UCSD-AML1 (cell line): ENCODE data around the gene DCDC1.
"Not testable (repeated sequence)": the region's sequence is repeated elsewhere in the genome, so short reads cannot be mapped to it uniquely, and the experiment has no call there.

ENCODE experiments used
- DNase-seq: peaks from one replicate; lab custom pipeline; 2025; ENCODE audit not compliant: unreplicated experiment; lab: John Stamatoyannopoulos, UW

The DCDC1 gene

DNA sequence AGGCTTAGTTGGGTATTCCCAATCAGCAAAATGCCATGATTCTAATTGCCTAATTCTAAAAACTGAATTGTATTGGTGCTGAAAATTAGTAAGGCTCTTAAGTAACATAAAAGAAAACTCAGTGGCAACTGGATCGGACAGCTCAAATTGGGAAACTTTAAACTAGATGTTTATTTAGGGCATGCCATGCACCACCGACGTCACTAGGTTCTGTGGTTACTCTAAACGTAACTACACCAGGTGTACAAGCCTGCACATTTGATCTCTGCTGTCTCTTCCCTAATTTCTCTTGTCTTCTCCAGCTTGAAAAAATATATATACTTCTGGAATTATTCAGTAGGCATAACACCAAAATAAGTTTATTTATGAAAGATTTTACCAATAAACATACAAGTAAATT is 378.2 kb downstream of the DCDC1 start:
- DNase-seq: no peak

GRCh38 chr11:30990625-30991296 is 378.8 kb downstream of the DCDC1 start:
- no peak for DNase-seq

GRCh38 chr11:30987819-30988218 is 381.7 kb downstream of the DCDC1 start:
- DNase-seq: no peak

GRCh38 chr11:30985536-30985935 is 384.0 kb downstream of the DCDC1 start:
- no peak for DNase-seq

DNA sequence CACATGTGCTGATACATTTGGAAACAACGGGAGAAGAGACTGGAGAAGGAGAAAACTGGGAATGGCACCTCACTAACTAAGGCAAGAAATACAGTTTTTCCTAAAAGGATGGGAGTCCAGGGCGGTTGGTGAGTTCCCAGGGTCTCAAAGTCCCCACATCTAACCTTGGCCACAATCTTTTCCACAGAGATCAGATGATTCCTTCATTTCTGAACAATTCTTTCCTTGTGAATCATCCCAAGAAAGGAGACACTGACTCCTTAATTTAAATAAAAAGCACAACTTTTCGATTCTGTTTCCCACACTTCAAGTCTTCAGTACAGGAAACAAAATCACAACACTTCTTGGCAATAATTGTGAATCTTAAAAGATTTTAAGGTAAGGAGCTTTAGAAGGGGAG is 384.7 kb downstream of the DCDC1 start:
- DNase-seq: no peak

- no peak for DNase-seq
Measured at GRCh38 chr11:30984442-30984816, 385.1 kb downstream of the DCDC1 start.

- no peak for DNase-seq
Measured at GRCh38 chr11:30983776-30984441, 385.6 kb downstream of the DCDC1 start.

- no peak for DNase-seq
Measured at GRCh38 chr11:30983143-30983542, 386.4 kb downstream of the DCDC1 start.

DNA sequence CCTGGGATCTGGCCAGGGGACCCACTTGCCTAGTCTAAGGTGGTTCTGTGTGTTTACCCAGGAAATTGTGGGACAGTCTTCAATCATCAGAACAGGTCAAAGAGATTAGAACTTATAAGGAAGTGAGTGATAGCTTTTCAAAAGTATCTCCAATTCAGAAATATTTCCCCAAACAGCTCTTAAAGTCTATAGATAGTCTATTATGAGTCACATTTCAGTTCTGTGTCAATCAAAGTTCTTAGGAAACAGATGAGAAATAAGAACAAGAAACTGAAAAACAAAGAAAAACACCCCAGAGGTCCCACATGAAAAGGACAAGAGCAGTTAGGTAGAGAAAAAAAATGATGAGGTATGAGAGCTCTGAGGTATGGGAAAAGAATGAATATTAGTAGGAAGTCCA is 402.0 kb downstream of the DCDC1 start:
- DNase-seq: no peak

DNA sequence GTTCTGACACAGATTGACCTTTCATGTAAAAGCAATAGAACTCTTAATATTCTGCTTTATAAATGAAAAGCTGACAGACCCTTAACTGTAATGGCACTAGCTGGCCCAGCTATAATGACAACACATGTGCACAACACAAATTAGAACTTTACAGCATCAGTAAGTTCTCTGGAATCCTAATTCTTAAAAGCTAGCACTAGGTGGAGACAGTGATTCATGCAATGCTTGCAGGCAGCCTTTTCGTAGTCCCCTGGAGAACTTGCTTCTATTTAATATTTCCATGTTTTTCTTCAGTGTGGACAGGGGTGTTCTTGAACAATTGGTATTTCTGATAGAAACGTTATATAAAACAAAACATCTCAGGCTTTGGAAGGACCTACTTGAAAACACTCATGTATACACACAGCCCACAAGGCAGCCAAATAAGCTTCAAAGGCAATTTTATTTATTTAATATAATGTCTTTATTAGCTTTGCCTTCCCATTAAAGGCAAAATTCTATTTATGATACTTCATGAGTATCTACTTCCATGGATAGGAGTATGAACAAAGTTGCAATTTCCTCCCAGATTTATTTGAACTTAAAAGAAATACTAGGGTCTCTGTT is 409.0 kb downstream of the DCDC1 start:
- DNase-seq: no peak

DNA sequence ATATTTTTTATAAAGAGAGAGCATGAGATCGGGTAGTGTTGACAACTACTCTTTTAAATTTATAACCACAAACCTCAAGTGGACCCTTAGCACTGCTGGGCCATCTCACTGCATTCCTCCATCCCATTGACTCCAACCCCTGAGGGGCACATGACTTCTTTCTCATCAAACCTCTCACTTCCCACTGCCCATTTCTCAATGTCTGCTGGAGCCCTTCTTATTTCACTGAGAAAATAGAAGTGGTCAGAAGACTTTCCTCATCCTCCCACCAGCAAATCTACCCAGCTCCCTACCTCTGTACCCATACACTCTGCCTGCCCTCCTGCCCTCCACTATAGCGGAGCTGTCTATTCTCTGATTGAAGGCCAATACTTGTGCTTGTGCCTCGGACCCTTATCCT is 412.8 kb downstream of the DCDC1 start:
- no peak for DNase-seq

DNA sequence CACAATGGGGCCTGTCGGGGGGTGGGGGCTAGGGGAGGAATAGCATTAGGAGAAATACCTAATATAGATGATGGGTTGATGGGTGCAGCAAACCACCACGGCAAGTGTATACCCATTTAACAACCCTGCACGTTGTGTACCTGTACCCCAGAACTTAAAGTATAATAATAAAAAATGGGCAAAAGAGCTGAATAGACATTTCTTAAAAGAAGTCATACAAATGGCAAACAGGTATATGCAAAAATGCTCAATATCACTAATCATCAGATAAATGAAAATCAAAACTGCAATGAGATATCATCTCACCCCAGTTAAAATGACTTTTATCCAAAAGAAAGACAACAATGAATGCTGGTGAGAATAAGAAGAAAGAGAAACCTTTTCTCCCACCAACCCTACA is 419.7 kb downstream of the DCDC1 start:
- no peak for DNase-seq

DNA sequence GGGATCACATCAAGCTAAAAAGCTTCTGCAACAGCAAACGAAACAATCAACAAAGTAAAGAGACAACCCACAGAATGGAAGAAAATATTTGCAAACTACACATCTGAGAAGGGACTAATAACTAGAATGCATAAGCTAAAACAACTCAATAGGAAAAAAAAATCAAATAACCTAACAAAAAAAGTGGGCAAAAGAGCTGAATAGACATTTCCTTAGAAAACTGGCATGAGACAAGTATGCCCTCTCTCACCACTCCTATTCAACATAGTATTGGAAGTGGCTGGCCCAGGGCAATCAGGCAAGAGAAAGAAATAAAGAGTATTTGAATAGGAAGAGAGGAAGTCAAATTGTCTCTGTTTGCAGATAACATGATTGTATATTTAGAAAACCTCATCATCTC is 421.8 kb downstream of the DCDC1 start:
- DNase-seq: not testable (repeated sequence)

DNA sequence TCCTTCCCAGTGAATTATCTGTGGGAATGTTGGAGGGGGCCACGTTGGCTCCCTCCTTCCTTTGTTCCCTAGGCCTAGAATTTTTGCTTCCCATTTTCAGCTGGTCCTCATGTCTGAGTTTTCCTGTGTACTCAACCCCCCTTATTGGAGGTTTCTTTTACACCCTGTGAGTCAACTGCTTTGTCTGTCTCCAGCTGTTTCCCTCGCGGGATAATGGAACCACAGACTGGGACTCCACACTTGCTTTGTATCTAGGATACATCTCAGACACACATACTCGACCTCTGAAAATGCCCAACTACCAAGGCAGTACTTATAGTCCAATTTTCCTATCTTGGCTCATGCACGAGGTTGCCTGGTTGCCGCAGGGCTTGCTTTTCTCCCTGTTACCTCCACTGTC is 430.7 kb downstream of the DCDC1 start:
- no peak for DNase-seq

DNA sequence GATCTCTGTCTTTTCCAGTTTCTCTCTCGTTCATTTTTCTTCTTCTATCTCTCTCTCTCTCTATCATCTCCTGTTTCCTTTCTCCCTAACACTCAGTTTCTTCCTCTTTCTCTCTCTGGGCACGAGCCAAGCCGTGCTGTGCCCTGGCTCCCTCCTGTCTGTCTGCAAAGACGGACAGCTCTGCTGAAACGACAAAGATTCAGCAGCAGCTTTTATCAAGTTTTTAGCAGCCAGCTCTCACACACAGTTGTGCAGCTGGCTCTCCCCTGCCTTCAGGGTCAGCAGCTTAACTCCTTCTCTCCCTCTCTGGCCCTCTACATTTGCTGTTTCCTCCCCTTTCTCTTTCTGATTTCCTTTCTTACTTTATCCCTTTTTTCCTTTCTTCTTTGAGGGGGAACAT is 431.4 kb downstream of the DCDC1 start:
- DNase-seq: no peak

GRCh38 chr11:30936491-30936890 is 433.0 kb downstream of the DCDC1 start:
- DNase-seq: no peak

DNA sequence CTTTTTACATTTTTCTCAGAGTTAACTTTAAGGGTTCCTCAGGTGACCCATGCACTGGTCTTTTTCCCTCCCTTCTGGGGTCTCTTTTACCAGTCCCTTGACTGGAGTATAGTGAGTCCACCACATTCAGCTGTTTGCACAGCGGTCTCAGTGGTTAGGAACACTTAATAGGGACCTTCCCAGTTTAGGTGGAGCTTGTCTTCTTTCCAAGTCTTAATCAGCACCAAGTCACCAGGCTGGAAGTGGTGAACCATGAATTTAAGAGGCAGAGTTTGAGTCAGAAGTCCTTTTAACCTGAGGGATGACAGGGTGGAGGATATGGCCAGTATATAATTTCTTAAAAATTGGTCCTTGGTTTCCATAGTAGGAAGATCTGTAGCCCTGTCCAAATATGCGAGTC is 433.7 kb downstream of the DCDC1 start:
- no peak for DNase-seq

GRCh38 chr11:30926130-30926529 is 443.4 kb downstream of the DCDC1 start:
- no peak for DNase-seq

- DNase-seq: no peak
Measured at GRCh38 chr11:30921811-30922210, 447.7 kb downstream of the DCDC1 start.

- no peak for DNase-seq
Measured at GRCh38 chr11:30919389-30920152, 450.0 kb downstream of the DCDC1 start.

GRCh38 chr11:30917859-30918478 is 451.6 kb downstream of the DCDC1 start:
- DNase-seq: no peak
